ENCODE results near the gene RAD51B.

RAD51B gene

DNA sequence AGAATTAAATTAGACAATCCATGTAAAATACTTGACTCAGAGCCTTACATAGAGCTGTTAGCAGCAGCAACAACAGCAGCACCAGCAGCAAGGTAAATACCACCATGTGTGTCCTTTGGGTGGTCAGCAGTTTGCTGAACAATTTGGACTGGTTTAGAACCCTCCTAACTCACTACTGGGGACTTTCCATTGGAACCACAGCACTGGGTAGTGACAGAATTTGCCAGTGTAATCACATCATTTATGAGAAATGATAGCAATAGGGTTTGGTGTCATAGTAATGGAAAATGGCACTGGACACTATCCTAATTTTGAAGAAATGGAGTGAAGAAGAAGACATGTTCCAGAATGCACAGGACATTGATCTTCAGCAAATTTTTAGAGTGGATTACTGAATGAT lies 392.8 kb downstream of the RAD51B start (continued):
- TF ChIP-seq, protein P1, sequence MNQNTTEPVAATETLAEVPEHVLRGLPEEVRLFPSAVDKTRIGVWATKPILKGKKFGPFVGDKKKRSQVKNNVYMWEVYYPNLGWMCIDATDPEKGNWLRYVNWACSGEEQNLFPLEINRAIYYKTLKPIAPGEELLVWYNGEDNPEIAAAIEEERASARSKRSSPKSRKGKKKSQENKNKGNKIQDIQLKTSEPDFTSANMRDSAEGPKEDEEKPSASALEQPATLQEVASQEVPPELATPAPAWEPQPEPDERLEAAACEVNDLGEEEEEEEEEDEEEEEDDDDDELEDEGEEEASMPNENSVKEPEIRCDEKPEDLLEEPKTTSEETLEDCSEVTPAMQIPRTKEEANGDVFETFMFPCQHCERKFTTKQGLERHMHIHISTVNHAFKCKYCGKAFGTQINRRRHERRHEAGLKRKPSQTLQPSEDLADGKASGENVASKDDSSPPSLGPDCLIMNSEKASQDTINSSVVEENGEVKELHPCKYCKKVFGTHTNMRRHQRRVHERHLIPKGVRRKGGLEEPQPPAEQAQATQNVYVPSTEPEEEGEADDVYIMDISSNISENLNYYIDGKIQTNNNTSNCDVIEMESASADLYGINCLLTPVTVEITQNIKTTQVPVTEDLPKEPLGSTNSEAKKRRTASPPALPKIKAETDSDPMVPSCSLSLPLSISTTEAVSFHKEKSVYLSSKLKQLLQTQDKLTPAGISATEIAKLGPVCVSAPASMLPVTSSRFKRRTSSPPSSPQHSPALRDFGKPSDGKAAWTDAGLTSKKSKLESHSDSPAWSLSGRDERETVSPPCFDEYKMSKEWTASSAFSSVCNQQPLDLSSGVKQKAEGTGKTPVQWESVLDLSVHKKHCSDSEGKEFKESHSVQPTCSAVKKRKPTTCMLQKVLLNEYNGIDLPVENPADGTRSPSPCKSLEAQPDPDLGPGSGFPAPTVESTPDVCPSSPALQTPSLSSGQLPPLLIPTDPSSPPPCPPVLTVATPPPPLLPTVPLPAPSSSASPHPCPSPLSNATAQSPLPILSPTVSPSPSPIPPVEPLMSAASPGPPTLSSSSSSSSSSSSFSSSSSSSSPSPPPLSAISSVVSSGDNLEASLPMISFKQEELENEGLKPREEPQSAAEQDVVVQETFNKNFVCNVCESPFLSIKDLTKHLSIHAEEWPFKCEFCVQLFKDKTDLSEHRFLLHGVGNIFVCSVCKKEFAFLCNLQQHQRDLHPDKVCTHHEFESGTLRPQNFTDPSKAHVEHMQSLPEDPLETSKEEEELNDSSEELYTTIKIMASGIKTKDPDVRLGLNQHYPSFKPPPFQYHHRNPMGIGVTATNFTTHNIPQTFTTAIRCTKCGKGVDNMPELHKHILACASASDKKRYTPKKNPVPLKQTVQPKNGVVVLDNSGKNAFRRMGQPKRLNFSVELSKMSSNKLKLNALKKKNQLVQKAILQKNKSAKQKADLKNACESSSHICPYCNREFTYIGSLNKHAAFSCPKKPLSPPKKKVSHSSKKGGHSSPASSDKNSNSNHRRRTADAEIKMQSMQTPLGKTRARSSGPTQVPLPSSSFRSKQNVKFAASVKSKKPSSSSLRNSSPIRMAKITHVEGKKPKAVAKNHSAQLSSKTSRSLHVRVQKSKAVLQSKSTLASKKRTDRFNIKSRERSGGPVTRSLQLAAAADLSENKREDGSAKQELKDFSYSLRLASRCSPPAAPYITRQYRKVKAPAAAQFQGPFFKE (tag by site-specific recombination; IDR thresholded peaks at IDR 0.05; ENCODE audit: borderline replicate concordance) = no peak

DNA sequence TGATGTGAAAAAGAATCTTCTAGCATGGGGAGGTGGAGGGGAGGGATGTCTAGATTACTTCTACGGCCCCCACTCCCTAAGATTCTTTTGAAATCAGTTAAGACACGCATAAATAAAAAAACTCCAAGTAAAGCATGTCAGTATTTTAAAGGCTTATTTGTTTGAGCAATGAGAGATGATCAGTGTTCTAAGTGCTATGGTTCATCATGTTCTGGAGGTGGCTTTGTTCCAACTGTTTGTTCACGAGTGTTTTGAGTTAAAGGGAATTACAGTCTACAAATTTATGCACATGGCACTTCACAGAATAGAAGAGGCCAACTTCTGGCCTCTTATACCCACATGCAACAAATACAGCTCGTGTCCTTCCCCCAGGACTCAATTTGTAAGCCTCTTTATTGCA lies 394.9 kb downstream of the RAD51B start:
- H3K36me3 ChIP-seq (ENCODE audit: control insufficient read depth in 2 of 2, insufficient read depth in 1 of 2, low read length in 2 of 2) = no peaks in the 10 kb centered on the region
- H3K27ac ChIP-seq (ENCODE audit: extremely low read depth, low read depth, low read length) = no peak overlapping the region
- CTCF ChIA-PET = no interaction called here
- H3K4me3 ChIP-seq (ENCODE audit: low read depth, low read length) = no peak overlapping the region
- TF ChIP-seq ZNF747 (tag by site-specific recombination; IDR thresholded peaks at IDR 0.05) = no peak
- no peak for TF ChIP-seq SP2 (tag by site-specific recombination; IDR thresholded peaks at IDR 0.05)
- TF ChIP-seq ZNF37A (tag by site-specific recombination; IDR thresholded peaks at IDR 0.05) = no peak
- TF ChIP-seq, protein P2, sequence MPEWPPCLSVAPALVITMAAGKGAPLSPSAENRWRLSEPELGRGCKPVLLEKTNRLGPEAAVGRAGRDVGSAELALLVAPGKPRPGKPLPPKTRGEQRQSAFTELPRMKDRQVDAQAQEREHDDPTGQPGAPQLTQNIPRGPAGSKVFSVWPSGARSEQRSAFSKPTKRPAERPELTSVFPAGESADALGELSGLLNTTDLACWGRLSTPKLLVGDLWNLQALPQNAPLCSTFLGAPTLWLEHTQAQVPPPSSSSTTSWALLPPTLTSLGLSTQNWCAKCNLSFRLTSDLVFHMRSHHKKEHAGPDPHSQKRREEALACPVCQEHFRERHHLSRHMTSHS (tag by site-specific recombination; IDR thresholded peaks at IDR 0.05) = no peak
- TF ChIP-seq ZNF426 (tag by site-specific recombination; IDR thresholded peaks at IDR 0.05) = no peak
- TF ChIP-seq IKZF3 (tag by site-specific recombination; IDR thresholded peaks at IDR 0.05) = no peak
- TF ChIP-seq ZNF48 (tag by site-specific recombination; IDR thresholded peaks at IDR 0.05) = no peak
- no peak for TF ChIP-seq AEBP2 (tag by site-specific recombination; IDR thresholded peaks at IDR 0.05; ENCODE audit: borderline replicate concordance)
- no peak for TF ChIP-seq ZNF544 (tag by site-specific recombination; IDR thresholded peaks at IDR 0.05)
- TF ChIP-seq ZNF530 (tag by site-specific recombination; IDR thresholded peaks at IDR 0.05; ENCODE audit: low read depth) = no peak
- TF ChIP-seq ZNF2 (tag by site-specific recombination; IDR thresholded peaks at IDR 0.05) = no peak
- TF ChIP-seq PRDM6 (tag by site-specific recombination; IDR thresholded peaks at IDR 0.05) = no peak
- TF ChIP-seq, protein P3, sequence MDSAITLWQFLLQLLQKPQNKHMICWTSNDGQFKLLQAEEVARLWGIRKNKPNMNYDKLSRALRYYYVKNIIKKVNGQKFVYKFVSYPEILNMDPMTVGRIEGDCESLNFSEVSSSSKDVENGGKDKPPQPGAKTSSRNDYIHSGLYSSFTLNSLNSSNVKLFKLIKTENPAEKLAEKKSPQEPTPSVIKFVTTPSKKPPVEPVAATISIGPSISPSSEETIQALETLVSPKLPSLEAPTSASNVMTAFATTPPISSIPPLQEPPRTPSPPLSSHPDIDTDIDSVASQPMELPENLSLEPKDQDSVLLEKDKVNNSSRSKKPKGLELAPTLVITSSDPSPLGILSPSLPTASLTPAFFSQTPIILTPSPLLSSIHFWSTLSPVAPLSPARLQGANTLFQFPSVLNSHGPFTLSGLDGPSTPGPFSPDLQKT (IDR thresholded peaks at IDR 0.05; ENCODE audit: borderline replicate concordance, low read depth, low read length) = no peak
- TF ChIP-seq ZNF140 (tag by site-specific recombination; IDR thresholded peaks at IDR 0.05) = no peak
- no peaks in the 10 kb centered on the region for H3K9me3 ChIP-seq (ENCODE audit: control insufficient read depth, insufficient read depth, low read depth, low read length)
- POLR2A ChIA-PET = no interaction called here
- peaks cover 13% of the 10 kb centered on the region for H3K4me1 ChIP-seq (ENCODE audit: control insufficient read depth, insufficient read depth, low read length)

All from HEK293 (cell line).